ENCODE data around the gene NEURL4.
"Not testable (repeated sequence)": the region's sequence is repeated elsewhere in the genome, so short reads cannot be mapped to it uniquely, and the experiment has no call there.

The NEURL4 gene

DNA sequence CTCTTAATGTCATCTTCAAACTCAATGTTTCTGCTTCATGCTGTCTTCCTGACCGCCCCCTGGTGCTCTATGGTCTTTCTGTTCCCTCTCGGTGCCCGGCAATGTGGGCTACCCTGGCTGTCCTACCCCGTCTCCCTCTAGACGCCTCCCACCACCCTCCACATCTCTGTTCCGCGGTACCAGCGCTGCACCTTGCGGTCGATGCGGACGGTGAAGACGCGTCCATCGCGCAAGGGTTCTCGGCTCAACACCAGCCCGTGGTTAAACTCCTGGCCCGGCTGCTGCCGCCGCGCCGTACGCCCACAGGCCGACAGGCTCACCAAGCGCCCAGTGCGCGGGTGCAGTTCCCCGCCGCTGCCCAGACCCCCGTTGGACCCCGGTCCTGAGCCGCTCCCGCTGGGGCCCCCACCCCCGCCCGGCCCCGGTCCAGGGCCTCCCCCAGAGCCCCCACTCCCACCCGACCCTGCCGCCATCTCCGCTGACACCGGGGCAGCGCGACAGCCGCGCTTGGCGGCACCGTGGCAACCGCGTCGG, at the start of gene NEURL4:
NEURL4 (minus strand) TSS at position 496 of the 534 bp plus-strand sequence; CDS start at position 473, 23 bp downstream.
- H3K27me3 Mint-ChIP-seq, result no peaks in the 10 kb centered on the region
- H3K9me3 Mint-ChIP-seq, result no peaks in the 10 kb centered on the region
- ATAC-seq, result peak; percentile 2
- peaks cover 20% of the 10 kb centered on the region for H3K36me3 Mint-ChIP-seq
- peaks cover 67% of the 10 kb centered on the region for H3K4me1 Mint-ChIP-seq
- H3K4me3 Mint-ChIP-seq, result peak within 1 kb of the TSS; percentile 99
- H3K27ac Mint-ChIP-seq, result peak within 1 kb of the TSS; percentile 99

DNA sequence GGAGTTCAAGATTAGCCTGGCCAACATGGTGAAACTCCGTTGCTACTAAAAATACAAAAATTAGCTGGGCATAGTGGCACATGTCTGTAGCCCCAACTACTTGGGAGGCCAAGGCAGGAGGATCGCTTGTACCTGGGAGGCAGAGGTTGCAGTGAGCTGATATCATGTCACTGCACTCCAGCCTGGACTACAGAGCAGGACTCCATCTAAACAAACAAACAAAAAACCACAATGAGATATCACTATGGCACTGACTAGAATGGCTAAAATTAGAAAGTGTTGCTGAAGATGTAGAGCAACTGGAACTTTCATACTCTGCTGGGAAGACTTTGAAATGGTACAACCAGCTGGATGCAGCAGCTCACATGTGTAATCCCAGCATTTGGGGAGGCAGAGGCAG, 45.2 kb upstream of the NEURL4 start:
- no peak overlapping the region for H3K27ac Mint-ChIP-seq
- ATAC-seq, result no peak
- H3K4me3 Mint-ChIP-seq, result no peak overlapping the region
- peaks cover 5% of the 10 kb centered on the region for H3K36me3 Mint-ChIP-seq
- H3K4me1 Mint-ChIP-seq, result no peaks in the 10 kb centered on the region
- peaks cover 45% of the 10 kb centered on the region for H3K27me3 Mint-ChIP-seq
- H3K9me3 Mint-ChIP-seq, result peaks cover 4% of the 10 kb centered on the region

DNA sequence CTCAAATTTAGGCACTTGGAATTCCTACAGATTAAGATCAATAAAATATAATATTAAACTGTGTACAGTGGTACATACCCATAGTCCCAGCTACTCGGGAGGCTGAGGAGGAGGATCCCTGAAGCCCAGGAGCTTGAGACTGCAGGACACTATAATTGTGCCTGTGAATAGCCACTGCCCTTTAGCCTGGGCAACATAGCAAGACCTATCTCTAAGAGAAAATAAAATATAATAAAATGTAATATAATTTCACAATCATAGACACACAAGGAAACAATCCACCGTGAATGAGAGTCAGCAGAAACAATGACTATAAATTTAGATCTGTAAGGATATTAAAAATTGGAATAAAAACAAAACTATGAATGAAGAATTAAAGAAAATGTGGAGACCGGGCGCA, 41.7 kb upstream of the NEURL4 start:
- no peaks in the 10 kb centered on the region for H3K9me3 Mint-ChIP-seq
- H3K4me3 Mint-ChIP-seq, result no peak overlapping the region
- H3K36me3 Mint-ChIP-seq, result no peaks in the 10 kb centered on the region
- no peak overlapping the region for H3K27ac Mint-ChIP-seq
- ATAC-seq, result no peak
- peaks cover 38% of the 10 kb centered on the region for H3K27me3 Mint-ChIP-seq
- H3K4me1 Mint-ChIP-seq, result peaks cover 9% of the 10 kb centered on the region

DNA sequence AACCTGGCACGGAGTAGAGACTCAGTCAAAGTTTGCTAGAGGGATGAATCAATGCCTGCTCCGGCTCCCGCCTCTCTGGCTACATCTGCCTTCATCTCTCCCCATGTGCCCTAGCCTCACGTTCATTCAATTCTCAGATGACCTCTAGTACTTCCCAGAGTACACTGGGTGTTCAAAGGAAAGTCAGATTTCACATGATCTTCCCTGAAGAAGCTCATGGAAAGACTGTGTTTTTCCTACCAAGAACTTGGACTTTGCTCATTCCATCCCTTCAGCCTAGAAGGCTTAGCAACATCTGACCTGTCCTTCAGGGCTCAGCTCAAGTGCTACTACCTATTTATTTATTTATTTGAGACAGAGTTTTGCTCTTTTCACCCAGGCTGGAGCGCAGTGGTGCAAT, 40.7 kb upstream of the NEURL4 start:
- Mint-ChIP-seq H3K4me1 (peaks cover 9% of the 10 kb centered on the region), H3K36me3 (no peaks in the 10 kb centered on the region), H3K4me3 (no peak overlapping the region), H3K9me3 (no peaks in the 10 kb centered on the region), H3K27me3 (peaks cover 46% of the 10 kb centered on the region), H3K27ac (no peak overlapping the region)
- ATAC-seq, result no peak

DNA sequence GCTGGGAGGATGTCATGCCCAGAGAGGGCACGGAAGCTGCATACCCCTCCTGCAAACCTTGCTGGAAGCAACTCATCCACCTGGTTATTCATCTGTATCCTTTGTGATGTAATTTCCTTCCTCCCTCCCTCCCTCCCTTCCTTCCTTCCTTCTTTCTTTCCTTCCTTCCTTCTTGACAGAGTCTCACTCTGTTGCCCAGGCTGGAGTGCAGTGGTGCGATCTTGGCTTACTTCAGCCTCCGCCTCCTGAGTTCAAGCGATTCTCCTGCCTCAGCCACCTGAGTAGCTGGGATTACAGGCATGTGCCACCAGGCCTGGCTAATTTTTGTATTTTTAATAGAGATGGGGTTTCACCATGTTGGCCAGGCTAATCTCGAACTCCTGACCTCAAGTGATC, 39.5 kb upstream of the NEURL4 start:
- H3K27me3 Mint-ChIP-seq, result peaks cover 46% of the 10 kb centered on the region

DNA sequence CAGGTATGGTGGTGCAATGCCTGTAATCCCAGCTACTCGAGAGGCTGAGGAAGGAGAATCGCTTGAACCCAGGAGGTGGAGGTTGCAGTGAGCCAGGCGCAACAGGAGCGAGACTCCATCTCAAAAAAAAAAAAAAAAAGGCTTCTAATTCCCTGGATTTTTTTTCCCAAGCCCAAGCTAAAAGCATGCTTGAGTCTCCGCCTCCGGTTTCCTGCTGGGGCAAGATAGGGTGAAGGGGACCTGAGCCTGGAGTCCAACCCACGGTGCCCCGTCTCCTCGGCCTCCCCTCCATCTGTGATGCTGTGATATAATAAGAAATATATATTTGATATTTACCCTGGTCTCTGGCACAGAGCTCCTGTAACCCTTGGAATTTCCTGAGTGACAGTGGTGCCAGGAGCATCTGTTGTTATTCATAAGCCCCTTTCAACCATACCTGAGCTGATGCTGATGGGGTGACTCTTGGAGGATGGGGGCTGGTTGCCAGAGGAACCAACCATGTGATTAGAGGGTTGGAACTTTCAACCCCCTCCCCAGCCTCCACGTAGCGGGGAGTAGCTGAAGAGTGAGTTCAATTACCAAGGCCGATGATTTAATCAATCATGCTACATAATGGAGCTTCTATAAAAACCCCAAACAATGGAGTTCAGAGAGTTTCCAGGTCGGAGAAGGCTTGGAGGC, 38.9 kb upstream of the NEURL4 start:
- no peaks in the 10 kb centered on the region for H3K9me3 Mint-ChIP-seq
- no peak overlapping the region for H3K27ac Mint-ChIP-seq
- H3K4me3 Mint-ChIP-seq, result no peak overlapping the region
- H3K4me1 Mint-ChIP-seq, result peaks cover 9% of the 10 kb centered on the region
- H3K27me3 Mint-ChIP-seq, result peaks cover 46% of the 10 kb centered on the region
- no peak for ATAC-seq
- H3K36me3 Mint-ChIP-seq, result no peaks in the 10 kb centered on the region

More for the DNA sequence above, 39.5 kb upstream of the NEURL4 start:
- not testable (repeated sequence) for H3K4me1 Mint-ChIP-seq, ATAC-seq, H3K4me3 Mint-ChIP-seq, H3K36me3 Mint-ChIP-seq, H3K9me3 Mint-ChIP-seq, H3K27ac Mint-ChIP-seq

DNA sequence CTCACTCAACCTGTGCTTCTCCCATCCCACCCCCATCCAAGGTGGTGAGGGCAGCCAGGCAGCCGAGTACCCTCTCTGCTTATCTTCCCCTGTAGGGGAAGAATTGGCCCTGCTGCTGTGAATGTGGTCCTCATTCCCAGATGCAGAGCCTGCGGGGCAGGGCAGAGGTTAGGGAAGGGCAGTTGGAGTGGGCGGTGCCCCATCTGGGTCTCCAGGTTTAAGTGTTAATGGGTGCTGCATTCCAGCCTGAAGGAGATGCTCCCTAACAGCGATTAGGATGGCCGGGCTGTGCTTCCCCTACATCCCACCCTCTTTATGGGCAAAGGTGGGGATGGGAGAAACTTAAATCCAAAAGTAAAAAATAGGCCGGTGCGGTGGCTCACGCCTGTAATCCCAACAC, 37.9 kb upstream of the NEURL4 start:
- Mint-ChIP-seq H3K36me3 (no peaks in the 10 kb centered on the region), H3K4me1 (peaks cover 9% of the 10 kb centered on the region), H3K9me3 (no peaks in the 10 kb centered on the region), H3K4me3 (no peak overlapping the region), H3K27me3 (peaks cover 43% of the 10 kb centered on the region), H3K27ac (no peak overlapping the region)
- ATAC-seq, result no peak

DNA sequence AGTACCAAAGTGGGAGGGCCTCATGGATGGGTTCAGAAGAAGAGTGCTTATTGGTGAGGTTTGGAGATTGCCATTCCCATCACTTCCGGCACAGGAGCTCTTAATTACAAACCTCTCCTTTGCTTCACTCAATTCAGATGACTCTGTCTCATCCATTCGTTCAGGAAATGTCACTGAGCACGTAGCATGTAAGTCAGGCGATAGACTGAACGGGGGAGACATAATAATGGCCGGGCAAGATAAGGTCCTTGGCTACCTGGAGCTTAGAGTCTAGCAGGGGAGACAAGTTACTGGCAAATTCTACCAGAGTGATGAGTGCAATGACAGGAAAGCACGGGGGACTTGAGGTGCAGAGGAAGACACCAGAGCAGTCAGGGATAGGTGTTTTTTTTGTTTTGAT, 36.8 kb upstream of the NEURL4 start:
- H3K4me3 Mint-ChIP-seq, H3K9me3 Mint-ChIP-seq, H3K4me1 Mint-ChIP-seq, H3K27ac Mint-ChIP-seq, ATAC-seq, H3K36me3 Mint-ChIP-seq: not testable (repeated sequence)
- peaks cover 43% of the 10 kb centered on the region for H3K27me3 Mint-ChIP-seq

DNA sequence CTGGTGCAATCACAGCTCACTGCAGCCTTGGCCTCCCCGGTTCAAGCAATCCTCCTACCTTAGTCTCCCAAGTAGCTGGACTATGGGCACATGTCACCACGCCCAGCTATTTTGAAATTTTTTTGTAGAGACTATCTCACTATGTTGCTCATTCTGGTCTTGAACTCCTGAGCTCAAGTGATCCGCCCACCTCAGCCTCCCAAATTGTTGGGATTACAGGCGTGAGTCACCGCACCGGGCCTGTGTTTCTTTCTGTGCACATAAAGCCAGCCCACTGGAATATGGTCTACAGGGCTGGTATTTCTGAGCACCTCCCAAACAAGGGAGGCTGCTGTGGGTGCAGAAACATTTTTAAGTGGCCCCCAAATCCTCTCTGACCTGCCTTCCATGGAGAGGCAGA, 34.2 kb upstream of the NEURL4 start:
- H3K4me1 Mint-ChIP-seq, result peaks cover 3% of the 10 kb centered on the region
- no peak overlapping the region for H3K4me3 Mint-ChIP-seq
- no peak overlapping the region for H3K27ac Mint-ChIP-seq
- H3K27me3 Mint-ChIP-seq, result peaks cover 19% of the 10 kb centered on the region
- H3K9me3 Mint-ChIP-seq, result no peaks in the 10 kb centered on the region
- H3K36me3 Mint-ChIP-seq, result no peaks in the 10 kb centered on the region
- no peak for ATAC-seq

DNA sequence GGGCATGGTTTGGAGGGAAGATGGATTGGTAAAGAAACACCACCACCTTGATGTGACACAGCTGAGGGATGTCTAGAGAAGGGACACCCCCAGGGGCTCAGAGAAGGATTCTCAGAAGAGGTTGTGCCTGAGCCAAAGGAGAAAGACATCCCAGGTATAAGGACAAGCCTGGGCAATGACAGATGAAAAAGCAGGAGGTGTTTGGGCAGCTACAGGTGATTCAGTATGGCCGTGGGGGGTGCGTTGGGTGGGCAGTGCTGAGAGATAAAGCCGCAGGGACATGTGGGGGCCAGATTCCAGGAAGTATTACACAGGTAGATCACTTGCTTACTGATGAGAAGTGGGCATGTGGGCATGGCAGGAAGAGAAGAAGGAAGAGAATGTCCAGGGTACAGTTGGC, 32.8 kb upstream of the NEURL4 start:
- no peak for ATAC-seq
- H3K27me3 Mint-ChIP-seq, result peaks cover 18% of the 10 kb centered on the region
- H3K9me3 Mint-ChIP-seq, result no peaks in the 10 kb centered on the region
- no peak overlapping the region for H3K27ac Mint-ChIP-seq
- H3K36me3 Mint-ChIP-seq, result no peaks in the 10 kb centered on the region
- no peak overlapping the region for H3K4me3 Mint-ChIP-seq
- no peaks in the 10 kb centered on the region for H3K4me1 Mint-ChIP-seq

DNA sequence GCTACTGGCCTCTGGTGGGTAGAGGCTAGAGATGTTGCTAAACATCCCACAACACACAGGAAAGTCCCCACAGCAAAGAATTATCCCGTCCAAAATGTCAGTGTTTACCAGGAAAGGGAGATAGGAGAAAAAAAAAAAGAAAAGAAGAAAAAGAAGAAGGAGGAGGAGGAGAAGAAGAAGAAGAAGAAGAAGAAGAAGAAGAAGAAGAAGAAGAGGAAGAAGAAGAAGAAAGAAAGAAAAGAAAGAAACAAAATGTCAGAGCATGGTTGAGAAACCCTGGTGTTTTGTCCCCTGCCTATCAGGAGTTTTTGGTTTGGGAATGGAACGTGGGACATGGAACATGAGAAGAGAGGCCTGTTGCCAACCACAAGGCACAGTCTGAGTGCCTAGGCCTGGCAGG, 28.2 kb upstream of the NEURL4 start:
- Mint-ChIP-seq H3K4me3 (no peak overlapping the region), H3K27me3 (peaks cover 10% of the 10 kb centered on the region), H3K36me3 (no peaks in the 10 kb centered on the region), H3K4me1 (peaks cover 32% of the 10 kb centered on the region), H3K9me3 (no peaks in the 10 kb centered on the region), H3K27ac (no peak overlapping the region)
- no peak for ATAC-seq

DNA sequence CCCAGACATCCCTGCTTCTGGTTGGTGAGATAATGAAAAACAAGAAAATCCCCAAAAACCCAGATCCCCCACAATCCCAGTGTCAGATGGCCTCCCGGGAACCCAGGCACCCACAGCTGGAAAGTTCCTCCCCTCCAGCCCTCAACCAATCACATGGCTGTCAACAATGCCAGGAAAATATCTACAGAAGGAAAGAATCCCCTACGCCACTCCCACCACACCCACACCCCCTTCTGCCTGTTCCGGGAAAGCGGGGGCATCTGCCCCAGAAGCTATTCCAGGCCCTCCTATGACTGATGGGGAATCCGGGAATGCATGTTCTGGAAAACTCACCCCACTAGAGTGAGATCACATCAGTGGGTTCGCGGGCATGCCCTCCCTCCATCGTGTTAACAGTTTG, 27.6 kb upstream of the NEURL4 start:
- Mint-ChIP-seq H3K9me3 (no peaks in the 10 kb centered on the region), H3K4me3 (no peak overlapping the region)

DNA sequence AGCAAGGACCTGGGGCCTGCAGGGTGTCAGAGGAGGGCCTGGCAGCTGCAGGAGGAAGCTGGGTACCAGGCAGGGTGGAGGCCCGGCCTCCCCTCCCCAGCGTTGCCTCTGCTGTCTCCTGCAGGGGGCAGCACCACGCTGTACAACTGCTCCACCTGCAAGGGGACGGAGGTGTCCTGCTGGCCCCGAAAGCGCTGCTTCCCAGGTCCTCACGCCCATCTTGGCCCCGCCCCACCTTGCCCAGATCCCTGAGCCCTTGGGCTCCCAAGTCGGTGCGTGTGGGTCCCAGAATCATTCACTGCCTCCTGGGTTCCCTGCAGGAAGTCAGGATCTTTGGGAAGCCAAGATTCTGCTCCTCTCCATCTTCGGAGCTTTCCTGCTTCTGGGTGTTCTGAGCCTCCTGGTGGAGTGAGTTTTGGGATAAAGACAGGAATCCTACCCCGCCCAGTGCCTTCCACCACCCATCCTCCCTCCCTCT, 27.0 kb upstream of the NEURL4 start:
- Mint-ChIP-seq H3K27ac (no peak overlapping the region), H3K4me1 (peaks cover 39% of the 10 kb centered on the region), H3K27me3 (peaks cover under 1% of the 10 kb centered on the region), H3K9me3 (no peaks in the 10 kb centered on the region), H3K36me3 (peaks cover 3% of the 10 kb centered on the region), H3K4me3 (no peak overlapping the region)
- ATAC-seq, result peak; percentile 76

More for the DNA sequence above, 27.6 kb upstream of the NEURL4 start:
- no peaks in the 10 kb centered on the region for H3K36me3 Mint-ChIP-seq
- ATAC-seq, result no peak
- peaks cover 35% of the 10 kb centered on the region for H3K4me1 Mint-ChIP-seq
- H3K27ac Mint-ChIP-seq, result no peak overlapping the region
- peaks cover 7% of the 10 kb centered on the region for H3K27me3 Mint-ChIP-seq

DNA sequence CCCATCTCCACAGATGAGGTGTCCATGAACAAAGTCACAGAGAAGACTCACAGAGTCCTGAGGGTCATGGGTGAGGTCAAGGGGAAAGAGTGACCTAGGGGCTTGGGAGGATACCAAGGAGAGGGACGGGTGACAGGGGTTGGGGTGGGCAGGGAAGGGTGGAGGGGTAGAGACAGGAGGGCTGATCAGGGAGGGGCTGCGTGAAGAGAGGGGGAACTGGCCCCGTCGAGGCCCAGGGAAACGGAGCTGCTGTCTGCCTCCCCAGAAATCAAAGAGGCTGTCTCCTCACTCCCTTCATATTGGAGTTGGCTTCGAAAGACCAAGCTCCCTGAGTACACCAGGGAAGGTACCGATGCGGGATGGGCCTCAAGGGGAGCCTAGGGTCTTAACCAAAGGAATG, 26.4 kb upstream of the NEURL4 start:
- no peak overlapping the region for H3K27ac Mint-ChIP-seq
- H3K9me3 Mint-ChIP-seq, result no peaks in the 10 kb centered on the region
- H3K36me3 Mint-ChIP-seq, result peaks cover 6% of the 10 kb centered on the region
- H3K27me3 Mint-ChIP-seq, result no peaks in the 10 kb centered on the region
- no peak overlapping the region for H3K4me3 Mint-ChIP-seq
- H3K4me1 Mint-ChIP-seq, result peaks cover 45% of the 10 kb centered on the region
- no peak for ATAC-seq

DNA sequence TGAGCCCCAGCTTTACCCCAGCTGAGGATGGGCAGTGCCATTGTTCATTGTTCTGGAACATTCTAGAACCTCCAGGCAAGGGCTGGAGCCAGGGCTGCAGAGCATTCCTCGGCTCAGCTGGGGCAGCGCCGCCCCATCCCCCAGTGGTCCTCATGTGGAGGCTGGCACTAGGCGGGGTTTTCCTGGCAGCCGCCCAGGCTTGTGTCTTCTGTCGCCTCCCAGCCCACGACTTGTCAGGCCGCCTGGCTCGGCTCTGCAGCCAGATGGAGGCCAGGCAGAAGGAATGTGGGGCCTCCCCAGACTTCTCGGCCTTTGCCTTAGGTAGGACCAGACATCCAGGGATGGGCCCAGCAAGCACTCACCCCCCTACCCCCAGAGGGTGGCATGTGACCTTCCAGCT, 25.9 kb upstream of the NEURL4 start, which contains the start of gene TMEM95:
TMEM95 (plus strand) TSS at position 104 of the 400 bp plus-strand sequence; CDS start at position 153, 49 bp downstream.
- Mint-ChIP-seq H3K27ac (no peak within 1 kb of the TSS), H3K4me1 (peaks cover 50% of the 10 kb centered on the region), H3K9me3 (no peaks in the 10 kb centered on the region), H3K27me3 (no peaks in the 10 kb centered on the region), H3K4me3 (no peak within 1 kb of the TSS), H3K36me3 (peaks cover 10% of the 10 kb centered on the region)
- ATAC-seq, result no peak

DNA sequence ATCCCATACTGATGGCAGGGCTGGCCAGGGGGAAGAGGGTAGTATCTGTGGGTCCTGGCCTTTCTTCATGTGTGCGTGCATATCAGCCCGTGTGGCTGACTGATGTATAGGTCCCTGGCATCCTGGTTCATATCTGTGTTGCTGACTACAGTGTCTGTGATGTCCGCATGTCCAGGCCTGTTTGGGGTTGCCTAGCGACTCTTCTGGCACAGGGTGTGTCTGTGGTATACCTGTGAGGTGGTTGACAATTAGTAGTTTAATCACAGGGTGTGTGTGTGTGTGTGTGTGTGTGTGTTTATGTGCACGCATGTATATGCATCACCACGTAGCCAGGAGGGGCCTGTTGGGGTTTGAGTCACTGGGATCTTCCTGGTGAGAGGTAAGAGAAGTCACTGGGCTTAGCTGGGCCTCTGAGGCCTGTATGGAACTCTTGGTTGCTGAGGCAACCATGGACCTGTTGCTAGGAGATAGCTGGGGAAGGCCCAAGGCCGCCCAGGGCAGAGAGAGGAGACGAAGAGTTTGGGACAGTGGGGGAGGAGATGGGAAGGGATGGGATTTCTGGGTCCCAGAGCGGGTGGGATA, 25.2 kb upstream of the NEURL4 start:
- Mint-ChIP-seq H3K4me1 (peaks cover 57% of the 10 kb centered on the region), H3K4me3 (no peak overlapping the region), H3K36me3 (peaks cover 14% of the 10 kb centered on the region), H3K27ac (no peak overlapping the region), H3K9me3 (no peaks in the 10 kb centered on the region), H3K27me3 (no peaks in the 10 kb centered on the region)
- ATAC-seq, result no peak

Data from stimulated activated memory B cell treated with anti-CD40 and anti-IgM and Interleukin-4, amounts not matched to agents 10 μg/mL and 1 μg/mL and 100 μg/mL, for 72 hours (primary cell).